Kasumi-1 (cell line): Measurements from ENCODE around the gene SH3GL3.
A peak's percentile ranks its signal among the peaks of the same experiment; 100 is the strongest.

Experiments used
- DNase-seq, 2 experiments: peaks; one replicate each; lab custom pipeline; 2025; lab: John Stamatoyannopoulos, UW

Gene SH3GL3

DNA sequence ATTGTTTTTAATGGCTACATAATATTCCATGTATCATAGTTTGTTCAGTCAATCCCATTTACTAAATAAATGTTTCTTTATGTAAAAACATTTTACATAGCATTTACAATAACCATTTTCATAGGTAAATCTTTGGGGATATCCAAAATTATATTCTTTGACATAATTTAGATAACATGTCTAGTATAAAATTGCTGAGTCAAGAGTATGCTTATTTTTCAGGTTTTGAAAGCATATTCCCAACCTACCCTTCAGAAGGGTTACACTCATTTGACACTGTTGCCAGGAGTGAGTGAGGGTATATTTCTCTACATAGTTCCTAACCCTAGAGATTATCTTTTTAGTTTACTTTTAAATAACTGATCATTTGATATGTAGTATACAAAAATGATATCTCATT is 122.2 kb downstream of the SH3GL3 start:
- no peak for DNase-seq

DNA sequence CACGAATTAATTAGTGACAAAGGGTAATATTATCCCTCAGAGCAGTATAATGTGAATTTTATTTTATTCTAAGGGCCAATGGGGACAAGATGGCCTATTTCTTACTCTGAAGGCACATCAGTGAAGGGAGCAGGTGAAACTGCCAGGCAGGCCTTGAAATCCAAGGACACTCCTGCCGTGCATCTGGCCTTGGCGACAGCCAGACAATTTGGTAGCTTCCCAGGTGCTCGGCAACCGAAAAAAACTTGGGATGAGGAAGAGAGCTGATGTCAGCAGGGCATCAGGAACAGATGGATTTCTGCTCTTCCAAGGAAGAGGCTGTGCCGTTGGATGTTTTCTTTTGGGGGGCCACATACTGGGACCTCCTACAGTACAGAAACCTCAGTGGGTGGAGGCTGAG is 123.6 kb downstream of the SH3GL3 start:
- DNase-seq = no peak

DNA sequence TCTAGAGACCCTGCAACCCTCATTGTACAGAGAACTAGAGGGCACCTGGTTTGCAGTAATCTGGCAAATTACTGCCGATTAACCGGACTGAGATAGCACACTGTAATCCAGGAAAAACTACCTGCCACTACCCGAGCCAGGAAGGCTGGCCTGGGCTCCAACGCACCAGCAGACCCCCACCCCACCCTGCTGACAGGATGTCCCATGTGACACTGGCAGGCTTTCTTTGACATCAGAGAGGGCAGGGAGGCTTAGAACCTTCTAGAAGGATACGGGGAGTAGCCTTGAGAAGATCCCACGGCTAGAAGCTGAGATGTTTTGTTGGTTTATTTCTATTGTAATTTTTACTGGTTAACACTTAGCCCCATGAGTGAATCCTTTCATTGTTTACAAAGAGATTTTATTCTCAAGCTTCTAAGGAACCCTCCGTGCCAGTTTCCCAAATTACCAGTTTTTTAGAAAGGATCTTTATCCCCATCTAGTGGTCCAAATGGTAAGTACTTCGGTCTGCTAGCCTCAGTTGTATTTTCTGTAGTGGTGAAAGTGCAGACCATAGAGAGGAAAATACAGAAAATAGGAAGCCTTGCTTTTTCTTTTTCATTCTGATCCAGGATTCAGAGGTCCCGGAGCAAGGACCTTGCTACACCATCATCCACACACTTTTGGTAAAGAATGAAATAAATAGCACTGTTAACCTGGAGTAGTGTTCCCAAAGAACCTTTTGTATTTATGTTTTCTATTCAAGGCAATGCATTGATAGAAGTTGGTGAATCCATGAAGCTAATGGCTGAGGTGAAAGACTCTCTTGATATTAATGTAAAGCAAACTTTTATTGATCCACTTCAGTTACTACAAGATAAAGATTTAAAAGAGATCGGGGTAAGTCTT is 124.9 kb downstream of the SH3GL3 start:
- peak; percentile 37 to 49 for DNase-seq

DNA sequence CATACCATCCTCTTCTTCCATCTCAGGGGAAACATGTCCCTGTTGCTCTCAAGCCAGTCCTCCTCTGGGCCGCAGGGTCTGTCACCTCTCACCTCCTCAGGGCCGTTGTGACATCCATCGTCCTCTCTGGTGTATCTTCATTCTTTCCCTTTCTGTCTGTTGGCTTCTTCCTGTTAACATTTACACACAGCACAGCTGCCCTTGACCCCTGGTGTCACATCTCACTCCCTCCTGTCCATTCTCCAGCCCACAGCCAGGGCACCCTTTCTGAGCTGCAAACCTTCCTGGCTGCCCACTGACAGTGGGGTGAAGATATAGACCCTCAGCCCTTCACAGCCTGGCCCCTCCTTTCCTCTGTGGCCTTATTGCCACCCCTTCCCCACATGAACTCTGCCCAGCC is 127.2 kb downstream of the SH3GL3 start:
- no peak for DNase-seq

DNA sequence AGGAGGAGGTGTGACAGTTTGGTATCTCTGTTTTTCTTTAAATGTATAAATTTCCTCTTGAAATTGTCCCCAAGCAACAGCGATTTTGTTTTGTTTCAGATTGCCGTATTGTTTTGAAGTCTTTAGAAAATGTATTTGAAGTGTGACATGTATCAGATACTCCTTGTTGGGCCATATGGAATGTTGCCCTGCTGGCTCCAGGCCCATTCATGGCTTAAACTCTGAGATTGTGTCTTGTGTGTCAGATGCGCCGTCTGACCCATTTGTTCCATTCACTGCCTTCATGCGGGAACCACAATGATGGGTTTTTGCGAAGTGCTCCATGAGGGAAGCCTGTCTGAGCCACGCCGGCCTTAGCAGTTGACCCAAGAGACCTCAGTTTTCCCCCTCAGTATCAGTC is 131.6 kb downstream of the SH3GL3 start:
- DNase-seq = no peak

DNA sequence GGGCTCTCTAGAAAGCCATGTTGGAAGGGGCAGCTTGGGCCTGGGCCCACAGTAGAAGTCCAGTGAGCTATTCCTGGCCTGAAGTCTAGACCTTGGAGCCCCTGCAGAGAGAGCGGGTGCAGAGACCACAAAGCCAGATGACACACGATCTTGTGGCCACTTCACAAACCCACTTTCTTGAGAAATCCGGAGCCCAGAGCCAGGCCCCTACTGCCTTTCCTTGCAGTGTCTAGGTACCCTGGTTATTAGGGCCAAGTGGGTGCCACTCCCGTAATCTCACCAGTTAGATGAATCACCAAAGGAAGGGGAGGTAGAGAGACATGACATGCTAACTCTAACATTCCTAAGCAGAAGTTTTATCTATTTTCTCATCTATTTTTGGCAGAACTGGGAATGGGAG is 134.2 kb downstream of the SH3GL3 start:
- no peak for DNase-seq

DNA sequence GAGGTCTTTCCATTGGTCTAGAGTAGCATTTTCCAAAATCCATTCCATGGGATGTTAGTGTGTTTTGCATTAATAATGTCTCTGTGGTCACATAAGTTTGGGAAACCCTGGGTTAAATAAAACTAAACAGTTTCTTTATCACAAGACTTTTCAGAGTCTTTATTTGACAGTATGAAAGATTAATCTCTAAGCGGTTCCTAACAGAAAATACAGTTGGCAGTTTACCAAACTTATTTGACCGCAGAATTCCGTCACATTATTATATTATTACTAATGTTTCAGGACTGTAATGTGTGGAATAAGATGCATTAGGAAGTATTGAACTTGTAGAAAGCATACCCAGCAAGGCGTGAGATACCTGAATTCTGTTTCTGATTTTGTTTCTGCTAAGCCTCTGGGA is 135.2 kb downstream of the SH3GL3 start:
- DNase-seq = no peak

DNA sequence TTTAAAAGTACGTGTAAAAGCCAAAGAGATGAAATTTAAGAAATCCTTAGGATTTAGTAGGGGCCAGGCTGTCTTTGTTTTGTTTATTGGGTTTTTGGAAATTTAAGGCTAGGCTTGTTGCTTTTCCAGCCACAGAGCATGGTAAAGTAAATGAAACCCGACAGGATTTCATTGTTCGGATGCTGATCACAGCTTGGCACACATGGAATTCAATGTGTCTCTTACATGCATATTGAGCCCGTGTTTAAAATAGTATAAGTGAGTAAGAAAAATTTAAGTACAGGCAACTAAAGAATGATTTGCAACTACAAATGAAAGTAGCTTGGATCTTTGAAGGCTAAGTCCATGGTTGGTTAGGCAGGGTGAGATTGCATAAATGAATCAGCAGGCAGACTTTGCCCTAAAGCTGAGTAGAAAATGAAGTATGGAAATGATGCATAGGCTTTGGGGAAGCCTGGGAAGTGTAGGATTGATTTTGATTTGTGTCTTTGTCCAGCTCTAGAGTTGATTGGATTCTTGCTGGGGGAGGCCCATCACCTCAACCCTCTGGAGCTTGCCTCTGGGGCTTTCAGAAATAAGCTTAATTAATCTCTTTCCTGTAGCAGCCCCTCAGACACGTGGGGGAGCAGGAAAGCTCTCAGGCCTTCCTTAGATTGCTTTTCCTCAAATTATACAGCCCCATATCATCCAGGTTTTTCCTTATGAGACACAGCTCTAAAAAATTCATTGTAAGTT is 138.6 kb downstream of the SH3GL3 start:
- DNase-seq = no peak

DNA sequence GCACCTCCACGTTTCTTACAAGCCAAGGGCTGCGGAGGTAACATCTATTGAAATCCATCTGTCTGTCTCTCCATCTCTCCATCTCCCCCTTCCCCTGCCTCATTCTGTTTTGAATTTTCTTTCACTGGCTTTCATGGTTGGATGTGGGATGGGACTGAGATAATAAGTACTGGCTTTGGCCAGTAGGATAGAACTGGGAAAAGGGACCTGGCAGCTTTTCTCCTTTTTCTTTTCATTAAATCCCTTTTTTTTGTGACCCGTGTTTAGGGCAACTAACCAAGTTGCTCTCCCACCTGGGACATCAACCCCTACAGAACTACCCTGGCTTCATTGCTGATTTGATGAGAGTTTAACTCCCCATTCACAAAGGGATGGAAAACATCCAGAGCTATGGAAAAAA is 139.9 kb downstream of the SH3GL3 start:
- DNase-seq = no peak

DNA sequence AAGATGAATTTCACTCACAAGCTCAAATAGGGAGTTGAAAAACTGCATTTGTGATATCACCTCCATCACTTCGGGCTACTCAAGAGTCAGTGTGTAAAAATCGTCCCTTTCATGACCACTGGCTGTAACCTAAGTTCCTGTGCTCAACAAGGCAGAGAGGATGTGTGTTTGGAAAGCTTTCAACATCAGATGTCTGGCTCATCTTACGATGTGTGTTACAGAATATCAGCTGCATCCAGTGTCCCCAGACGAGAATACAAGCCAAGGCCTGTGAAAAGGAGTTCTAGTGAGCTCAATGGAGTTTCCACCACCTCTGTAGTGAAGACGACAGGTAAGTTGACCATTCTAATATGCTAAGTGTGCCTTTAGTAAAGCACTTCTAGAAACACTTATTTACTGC is 141.3 kb downstream of the SH3GL3 start:
- DNase-seq = no peak

DNA sequence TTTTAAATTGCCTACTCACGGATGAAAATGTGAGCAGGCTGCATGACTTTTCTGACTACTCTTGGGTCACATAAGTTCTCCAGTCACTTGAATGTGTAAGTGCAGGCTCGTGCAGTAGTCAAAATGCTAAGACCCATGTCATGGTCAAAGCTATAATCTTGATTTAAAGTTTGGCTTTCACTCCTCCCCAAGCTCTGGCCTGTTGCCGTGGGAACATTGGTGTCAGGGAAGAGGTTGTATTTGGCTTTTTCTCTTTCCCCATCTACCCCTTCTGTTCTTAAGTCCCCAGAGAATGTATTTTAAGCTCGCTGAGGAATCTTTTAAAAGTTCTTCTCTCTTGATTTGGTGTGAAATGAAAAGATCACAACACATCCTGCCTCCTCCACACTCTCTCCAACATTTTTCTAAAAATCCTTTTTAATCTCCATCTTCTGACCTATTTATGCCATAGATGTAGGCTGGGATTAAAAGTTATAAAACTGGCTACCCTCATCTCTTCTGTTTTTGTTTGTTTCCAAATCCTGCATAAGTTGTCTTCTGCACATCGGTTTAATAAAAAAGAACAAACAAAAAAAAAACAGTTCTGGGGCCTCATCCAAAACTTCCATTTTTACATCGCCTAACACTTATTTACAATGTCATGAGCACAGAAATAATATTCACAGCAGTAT is 145.4 kb downstream of the SH3GL3 start:
- DNase-seq = no peak

DNA sequence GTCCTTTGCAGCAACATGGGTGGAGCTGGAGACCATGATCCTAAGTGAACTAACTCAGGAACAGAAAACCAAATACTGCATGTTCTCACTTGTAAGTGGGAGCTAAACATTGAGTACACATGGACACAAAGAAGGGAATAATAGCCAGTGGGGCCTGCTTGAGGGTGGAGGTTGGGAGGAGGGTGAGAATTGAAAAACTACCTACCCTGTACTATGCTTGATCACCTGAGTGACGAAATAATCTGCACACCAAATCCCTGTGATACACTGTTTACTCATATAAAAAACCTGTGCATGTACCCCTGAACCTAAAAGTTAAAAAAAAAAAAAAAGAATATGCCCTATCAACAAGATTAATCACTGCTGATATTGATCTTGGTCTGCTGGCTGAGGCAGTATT is 148.1 kb downstream of the SH3GL3 start:
- DNase-seq = no peak

DNA sequence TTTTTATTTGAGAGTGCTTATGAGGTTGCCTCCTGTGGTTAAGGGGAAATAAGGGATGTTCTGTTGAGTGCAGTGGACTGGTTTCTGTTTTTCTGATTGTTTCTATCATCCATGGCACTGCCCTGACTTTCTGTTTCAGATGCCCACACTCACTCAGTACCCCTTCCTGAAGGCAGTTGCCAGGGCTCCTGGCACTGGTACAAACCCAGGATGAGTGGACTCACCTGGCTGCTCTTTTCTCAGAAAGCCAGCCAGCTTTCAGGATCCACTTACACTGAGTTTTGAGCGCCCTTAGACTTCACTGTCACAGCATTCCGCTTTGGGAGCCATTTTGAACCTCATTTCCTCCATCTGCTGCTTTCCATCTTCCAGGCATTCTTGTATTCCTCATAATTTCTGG is 150.9 kb downstream of the SH3GL3 start:
- DNase-seq = no peak

DNA sequence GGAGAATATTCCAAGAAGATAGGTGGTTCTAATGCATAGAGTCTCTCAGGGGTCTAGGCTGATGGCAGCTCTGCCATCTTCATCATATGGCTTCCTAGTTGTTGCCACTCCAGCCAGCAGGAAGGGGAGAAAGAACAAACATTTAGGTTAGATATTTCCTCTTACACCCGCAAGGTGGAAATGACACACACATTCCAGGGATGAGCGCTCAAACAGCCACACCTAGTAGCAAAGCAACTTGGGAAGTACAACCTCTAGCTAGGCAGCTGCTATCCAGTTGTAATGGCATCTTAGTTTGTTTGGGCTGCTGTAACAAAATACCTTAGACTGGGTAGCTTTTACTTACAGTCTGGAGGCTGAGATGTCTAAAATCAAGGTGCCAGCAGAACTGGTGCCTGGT is 154.9 kb downstream of the SH3GL3 start:
- no peak for DNase-seq

DNA sequence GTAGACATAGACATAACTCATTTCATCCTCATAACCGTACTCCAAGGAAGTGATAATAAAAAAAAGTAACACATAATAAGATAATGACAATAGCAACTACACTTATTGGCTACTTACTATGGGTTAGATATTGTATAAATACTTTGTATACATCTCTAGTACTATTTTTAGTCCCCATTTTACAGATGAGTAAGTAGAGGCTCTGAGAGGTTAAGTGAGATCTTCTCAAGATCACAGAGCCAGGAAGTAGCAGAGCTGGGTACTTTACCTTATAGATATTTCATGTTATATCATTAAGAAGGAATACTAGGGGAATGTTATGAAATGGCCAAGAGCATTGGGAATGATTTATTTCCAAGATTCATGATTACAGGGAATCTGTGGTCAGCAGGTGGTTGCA is 157.4 kb downstream of the SH3GL3 start:
- DNase-seq = no peak

DNA sequence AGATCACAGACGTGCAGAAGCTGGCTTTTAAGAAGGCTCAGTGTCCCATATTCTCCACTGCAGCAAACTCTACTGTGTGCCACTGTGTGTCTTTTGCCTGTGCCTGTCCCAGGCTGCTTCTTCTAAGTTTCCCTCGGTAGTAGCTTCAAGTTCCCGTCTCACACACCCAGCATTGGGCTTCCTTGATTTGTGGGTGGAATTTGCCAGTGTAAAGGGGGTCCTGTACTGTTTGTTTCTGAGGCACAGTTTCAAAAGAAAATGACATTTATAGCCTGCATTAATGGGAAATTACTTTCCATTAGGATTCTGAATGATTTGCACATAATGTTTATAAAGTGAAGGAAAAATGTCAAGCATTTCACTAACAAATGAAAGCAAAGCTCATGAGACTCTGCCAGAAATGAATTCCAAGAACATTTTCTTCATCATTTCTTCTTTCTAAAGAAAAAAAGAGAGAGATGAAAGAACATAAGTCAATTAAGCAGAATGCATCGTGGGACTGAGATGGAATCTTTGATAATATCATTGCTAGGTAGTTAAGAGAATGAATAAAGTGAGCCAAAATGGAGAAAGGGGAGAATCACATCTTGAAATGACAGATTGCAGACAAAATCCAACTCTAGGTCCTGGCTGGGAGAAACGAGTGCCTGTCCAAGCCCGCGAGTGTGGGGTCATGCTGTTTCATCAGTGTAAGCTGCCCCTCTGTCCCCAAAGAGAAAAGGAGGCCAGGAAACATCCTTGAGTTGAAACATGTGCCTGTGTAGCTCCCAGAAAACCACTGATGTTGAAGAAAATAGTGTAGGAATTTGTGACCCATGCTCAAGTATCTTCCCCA is 158.2 kb downstream of the SH3GL3 start:
- no peak for DNase-seq

DNA sequence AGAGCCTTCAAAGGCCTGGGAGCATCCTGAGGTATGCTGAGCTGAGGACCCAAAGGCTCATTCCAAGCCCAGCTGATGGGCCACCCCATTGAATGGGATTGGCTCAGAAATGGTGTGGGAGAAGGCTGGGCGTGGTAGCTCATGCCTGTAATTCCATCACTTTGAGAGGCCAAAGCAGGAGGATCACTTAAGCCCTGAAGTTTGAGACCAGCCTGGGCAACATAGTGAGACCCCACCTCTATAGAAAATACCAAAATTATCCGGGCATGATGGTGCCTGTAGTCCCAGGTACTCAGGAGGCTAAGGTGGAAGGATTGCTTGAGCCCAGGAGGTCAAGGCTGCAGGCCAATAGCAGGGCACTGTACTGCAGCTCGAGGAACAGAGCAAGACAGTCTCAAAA is 163.0 kb downstream of the SH3GL3 start:
- no peak for DNase-seq

DNA sequence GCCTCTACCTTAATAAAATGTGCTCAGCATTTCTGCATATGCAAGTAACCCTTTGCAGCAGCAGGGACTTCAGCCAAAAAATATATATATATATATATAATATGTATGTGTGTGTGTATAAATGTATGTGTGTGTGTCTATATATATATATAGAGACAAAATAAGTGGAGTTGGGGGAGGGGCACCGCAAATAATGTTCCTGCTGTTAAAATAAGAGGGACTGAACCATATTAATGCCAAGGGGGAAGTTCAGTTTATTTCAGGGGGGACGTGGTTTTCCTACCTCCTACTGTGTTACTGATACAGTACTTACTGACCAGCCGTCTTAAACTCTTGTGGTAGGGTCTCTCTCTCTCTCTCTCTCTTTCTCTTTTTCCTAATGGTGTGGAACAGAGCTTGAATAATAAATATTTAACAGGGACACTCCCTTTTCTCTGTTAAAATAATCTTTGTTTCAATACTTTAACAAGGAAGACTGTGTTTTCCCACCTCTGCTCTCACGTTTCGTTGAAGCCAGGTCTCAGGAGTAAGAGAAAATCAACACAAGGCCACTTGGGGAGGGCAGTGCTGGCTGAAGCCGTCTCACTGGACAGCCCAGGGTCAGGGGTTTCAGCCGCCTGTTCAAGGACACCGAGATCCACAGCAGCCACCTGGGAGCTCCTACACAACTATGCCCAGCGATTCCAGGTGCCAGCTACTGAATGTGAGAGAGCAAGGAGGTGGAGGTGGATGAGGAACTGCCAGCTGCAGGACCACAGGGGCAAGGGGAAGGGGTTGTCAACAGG is 164.0 kb downstream of the SH3GL3 start:
- DNase-seq = no peak

DNA sequence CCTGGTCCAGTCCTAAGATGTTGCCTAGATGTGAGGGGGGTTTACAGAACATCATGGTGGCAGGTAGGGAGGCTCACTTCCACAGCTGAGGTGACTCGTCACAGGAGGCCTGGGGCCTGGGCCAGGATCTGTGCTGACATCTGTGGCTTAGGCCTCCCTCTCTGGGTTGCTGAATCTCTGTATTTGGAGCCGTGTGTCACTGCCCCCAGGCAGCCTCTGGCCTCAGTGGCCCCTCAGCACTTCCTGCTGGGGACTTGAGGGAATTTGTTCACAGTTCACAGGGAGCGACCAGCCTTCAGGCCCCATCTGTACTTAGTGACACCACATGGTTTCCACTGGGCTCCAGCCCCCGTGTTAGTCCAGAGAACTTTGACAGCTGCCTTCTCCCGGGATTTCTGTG is 165.1 kb downstream of the SH3GL3 start:
- no peak for DNase-seq

DNA sequence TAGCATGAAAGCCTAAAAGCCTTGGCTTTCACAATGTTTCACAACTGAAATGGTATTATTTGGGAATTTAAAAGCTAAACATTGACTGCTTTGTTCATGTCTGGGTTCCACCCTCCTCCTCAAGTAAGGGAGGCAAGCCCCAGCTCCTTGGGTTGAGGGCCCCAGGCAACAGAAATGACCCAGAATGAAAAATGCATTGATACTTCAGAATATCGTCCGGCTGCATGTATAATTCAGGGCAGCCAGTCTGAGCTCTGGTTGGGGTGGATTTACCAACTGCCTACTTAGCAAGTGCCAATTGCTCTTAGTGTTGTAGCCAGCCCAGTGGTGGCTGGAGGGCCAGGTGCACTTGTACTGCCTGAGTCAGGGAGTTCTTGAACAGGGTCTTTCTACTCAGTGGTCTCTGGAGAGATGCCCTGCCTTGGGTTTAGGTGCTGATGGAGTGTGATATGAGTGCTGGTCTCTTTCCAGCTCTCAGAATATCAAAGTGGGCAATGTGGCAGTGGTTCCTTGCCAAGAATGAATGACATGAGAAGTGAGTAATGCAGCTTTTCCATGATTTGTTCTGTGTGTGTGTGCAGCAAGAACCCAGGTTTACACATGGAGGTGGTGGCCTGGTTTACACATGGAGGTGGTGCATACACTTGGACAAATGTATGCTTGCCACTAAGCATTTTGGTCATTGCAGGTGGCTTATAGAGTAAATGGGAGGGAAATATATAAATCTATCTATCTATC is 165.9 kb downstream of the SH3GL3 start:
- no peak for DNase-seq

DNA sequence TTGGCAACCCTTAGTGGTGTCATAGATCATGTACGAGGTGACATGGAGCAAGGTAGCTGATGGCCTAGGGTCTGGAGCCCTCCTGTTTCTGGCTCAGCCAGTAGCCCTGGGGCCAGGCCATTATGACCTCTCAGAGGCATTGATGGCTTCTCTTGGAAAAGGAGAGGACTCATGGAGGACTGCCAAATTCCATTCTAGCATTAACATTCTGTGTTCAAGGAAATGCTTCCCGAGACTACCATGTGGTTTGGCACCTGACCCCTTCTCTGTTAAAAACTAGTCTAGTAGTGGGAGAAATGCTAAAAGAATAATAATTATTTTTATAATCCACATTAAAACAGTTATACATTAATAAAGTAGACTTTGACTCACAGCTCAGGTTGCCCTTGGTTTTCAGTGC is 166.6 kb downstream of the SH3GL3 start:
- DNase-seq = no peak
